Lung microvascular endothelial cell (primary cell): ENCODE results near the gene CD52. TPM values are rescaled to one million over a fixed set of nuclear protein-coding genes. Genes with fewer than 3 reads are reported as not detected.
"Not testable (repeated sequence)": the region's sequence is repeated elsewhere in the genome, so short reads cannot be mapped to it uniquely, and the experiment has no call there.

Source experiments
- DNase-seq, 2 donors: peaks; one replicate each; pipeline versions ENCODE4 v3.0.0 to v3.0.0-alpha.2; 2010; ENCODE audit warnings: low read depth in 2 of 2
- total RNA-seq: library from RNA; depleted of rRNA; stranded (reverse); fragments of >200 nt; gene quantifications from 2 replicates; pipeline ENCODE4 v1.2.1, GENCODE V29; 2014

Gene CD52
- total RNA-seq, 1 donor from 2014 or later, result not detected

- DNase-seq, result not testable (repeated sequence)
Measured at GRCh38 chr1:26329380-26329779, 11.6 kb downstream of the CD52 start.

- no peak for DNase-seq
Measured at GRCh38 chr1:26330276-26330675, 12.5 kb downstream of the CD52 start.

DNA sequence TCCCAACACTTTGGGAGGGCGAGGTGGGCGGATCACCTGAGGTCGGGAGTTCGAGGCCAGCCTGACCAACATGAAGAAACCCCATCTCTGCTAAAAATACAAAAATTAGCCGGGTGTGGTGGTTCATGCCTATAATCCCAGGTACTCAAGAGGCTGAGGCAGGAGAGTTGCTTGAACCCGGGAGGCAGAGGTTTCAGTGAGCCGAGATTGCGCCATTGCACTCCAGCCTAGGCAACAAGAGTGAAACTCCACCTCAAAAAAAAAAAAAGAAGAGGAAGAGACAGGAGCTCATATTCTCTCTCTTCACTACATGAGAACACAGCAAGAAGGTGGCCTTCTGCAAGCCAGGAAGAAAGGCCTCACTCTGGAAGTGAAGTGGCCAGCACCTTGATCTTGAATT, 15.6 kb downstream of the CD52 start:
- DNase-seq, result not testable (repeated sequence)

DNA sequence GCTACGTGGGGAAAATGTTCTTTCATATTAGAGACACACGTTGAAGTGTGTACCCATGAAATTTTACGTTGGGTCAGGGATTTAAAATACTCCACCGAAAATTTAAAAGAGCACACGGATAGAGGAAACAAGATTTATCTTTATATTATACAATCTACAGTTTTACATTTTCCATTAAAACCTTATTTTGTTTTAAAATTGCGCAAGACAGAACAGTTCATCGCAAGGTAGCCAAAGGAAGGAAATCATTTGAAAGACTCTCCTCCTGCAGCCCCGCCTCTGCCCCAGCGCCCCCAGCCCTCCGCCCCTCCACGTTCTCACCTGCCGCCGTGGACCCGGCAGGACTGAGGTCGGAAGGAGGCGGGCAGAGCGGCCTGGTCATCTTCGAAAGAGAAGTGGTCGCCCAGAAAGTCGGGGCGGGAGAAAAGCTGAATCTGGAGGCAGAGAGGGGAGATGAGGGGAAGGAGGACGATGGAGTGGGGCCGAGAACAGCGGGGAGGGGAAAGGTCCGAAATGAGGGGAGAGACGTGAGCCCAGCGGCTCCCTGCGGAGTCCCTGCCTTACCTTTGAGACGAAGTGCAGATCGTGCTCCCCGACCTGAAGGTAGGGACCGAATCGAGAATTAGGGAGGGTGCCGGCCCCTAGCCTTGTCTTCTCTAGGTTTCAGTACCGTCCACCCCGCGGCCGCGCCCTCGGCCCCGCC, 18.2 kb downstream of the CD52 start:
- peak in 1 of 2 donors; percentile 23 for DNase-seq

- peak in 1 of 2 donors; percentile 25 for DNase-seq
Measured at GRCh38 chr1:26336477-26337205, 18.9 kb downstream of the CD52 start.

- no peak for DNase-seq
Measured at GRCh38 chr1:26337206-26337535, 19.4 kb downstream of the CD52 start.

- DNase-seq, result no peak
Measured at GRCh38 chr1:26337625-26338024, 19.9 kb downstream of the CD52 start.

- DNase-seq, result no peak
Measured at GRCh38 chr1:26338670-26339069, 20.9 kb downstream of the CD52 start.

DNA sequence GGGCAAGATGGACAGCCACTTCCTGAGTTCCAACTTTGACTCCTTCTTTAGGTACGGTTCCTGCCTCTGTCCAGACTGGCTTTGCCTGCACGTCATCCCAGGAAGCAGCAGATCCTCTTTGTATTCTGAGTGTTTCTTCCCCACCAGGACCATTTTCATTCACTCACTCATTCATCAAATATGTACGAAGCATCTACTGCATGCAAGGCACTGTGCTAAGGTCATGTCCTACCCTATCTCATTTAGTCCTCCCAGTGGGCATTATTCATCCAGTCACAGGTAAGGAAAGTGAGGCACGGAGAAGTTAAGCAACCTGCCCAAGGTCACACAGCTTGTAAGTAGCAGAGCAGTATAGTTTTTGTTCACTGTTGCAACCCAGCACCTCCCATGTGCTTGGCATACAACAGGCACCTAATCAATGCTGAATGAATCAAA, 22.3 kb downstream of the CD52 start:
- no peak for DNase-seq

- DNase-seq, result no peak
Measured at GRCh38 chr1:26344147-26344920, 26.6 kb downstream of the CD52 start.

DNA sequence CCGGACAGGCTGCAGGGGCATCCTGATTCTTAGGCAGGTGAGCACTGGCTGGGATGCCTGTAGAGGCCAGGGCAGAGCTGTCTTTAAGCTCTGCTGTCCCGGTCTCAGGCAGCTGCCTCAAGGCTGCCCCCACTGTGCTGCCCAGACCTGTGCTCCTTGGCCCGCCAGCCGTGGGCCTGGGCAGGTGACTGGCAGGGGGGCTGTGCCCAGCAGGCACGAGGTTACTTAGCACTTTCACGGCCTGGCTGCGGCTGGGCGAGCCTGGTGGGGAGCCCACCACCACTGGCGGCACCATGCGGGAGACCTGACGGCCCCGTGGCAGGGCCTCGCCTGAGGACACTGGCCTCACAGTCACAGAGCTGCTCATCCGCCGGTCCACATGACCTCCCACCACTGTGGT, 28.0 kb downstream of the CD52 start:
- DNase-seq, result no peak

- DNase-seq, result no peak
Measured at GRCh38 chr1:26346274-26347033, 28.7 kb downstream of the CD52 start.

GRCh38 chr1:26349188-26349876, 31.6 kb downstream of the CD52 start:
- no peak for DNase-seq

- no peak for DNase-seq
Measured at GRCh38 chr1:26349877-26350244, 32.1 kb downstream of the CD52 start.

DNA sequence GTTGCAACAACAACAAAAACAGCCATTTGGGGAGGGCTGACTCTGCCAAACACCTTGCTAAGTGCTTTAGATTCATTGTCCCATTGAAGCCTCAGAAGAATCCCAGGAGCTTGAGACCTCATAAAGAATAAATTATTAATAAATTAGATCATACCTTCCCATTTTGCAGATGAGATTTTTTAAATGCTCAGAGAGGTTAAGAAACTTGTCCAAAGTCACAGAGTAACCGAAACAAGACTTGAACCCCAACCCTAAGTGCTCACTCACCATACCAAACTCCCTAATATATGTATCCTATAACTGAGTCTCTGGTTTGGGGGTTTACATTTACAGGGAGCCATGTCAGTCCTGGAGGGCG, 32.6 kb downstream of the CD52 start:
- no peak for DNase-seq

DNA sequence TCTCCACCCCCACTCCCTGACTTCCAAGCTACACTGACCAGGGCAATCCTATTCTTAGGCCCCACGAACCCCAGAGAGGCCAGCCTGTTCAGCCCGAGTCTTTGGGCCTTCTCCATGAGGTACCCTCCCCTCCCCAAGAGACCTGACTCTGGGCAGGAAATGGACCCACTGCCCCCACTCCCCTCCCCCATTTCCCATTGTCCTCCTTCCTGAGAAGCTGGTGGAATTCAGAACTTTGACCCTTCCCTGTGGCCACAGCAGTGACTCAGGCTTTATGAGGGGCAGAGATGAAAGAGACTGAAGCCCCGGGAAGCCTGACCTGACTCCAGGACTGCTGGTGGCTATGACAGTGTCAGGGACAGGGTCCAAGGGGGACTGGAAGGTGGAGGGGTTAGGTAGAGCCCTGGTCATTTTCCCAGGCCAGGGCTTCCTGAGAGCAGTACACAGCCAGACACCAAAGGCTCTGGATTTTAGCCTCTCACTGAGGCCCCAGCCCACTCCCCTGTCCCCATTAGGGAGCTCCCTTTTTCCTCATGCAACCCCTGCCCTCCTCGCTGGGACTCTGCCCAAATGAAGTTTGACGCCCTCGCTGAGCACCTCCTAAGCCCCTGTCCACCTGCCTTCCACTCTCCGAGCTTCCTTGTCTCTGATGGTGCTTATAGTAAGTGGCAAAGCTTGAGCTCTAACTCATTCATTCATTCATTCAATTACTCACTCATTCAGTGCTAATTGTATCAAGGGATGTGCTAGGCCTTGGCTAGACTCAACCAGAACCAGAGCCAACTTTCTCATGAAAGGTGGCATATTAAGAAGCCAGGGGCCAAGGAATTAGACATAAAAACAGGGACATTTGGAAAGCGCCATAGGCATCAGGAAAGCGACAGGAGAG, 33.2 kb downstream of the CD52 start:
- peak; percentile 71 to 88 for DNase-seq

DNA sequence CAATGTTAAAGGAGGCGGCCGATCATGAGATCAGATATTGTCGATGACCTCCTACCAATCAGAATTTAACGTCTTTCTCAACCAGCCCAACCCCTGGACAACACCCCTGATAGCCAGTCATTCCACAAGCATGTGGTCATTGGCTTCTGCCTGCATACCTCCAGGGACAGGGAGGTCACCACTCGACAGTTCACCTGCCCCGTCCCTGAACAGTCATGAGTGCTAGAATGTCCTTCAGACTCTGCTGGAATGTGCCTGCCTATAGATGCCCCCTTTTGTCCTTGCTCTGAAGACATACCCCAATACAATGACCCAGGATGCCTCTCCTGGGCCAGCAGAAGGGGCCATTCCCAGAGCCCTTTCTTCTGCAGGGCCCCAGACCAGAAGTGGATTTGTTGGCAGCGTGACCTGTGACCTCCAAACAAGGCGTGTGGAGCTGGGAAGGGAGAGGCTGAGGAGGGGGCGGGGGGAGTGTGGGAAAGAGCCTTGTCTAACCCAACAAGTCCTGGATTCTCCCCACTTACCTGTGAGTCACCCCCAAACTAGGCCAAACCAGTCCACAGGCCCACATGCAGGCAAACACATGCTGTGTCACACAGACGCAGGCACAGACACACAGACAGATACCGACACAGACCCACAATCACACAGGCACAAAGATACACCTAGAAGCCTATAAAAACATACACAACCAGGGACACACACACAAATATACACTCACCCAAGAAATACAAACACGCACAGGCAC, 34.0 kb downstream of the CD52 start:
- DNase-seq, result peak in 1 of 2 donors; percentile 46

DNA sequence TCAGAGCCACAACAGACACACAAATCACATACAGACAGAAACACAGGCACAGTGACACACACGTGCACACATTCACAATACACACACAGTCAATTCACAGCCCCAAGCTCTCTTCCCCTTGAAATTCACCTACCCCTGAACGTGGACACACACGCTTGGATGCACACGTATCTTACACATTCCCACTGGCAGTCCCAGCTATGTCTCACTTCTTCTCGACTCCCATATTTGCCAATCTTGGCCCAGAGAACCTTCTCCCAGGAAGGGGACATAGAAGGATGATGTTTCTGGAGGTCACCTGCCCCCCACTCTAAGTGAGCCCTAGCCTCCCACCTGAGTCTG, 34.6 kb downstream of the CD52 start:
- no peak for DNase-seq

- DNase-seq, result no peak
Measured at GRCh38 chr1:26353210-26353859, 35.6 kb downstream of the CD52 start.
